SK-N-SH (cell line): ENCODE results near the gene FOXP1.

Source experiments
- YY1 ChIP-seq: IDR thresholded peaks from 2 replicates; pipeline ENCODE4 v1.4.0; 2012; ENCODE audit warnings: low read depth, mild to moderate bottlenecking
- TF ChIP-seq, protein P1 (sequence below): fragments of 200-600 bp; sonication (generic); IDR thresholded peaks from 2 replicates; pipeline ENCODE4 v1.6.1; 2017; ENCODE audit warnings: antibody characterized with exemption, mild to moderate bottlenecking, moderate library complexity

DNA sequence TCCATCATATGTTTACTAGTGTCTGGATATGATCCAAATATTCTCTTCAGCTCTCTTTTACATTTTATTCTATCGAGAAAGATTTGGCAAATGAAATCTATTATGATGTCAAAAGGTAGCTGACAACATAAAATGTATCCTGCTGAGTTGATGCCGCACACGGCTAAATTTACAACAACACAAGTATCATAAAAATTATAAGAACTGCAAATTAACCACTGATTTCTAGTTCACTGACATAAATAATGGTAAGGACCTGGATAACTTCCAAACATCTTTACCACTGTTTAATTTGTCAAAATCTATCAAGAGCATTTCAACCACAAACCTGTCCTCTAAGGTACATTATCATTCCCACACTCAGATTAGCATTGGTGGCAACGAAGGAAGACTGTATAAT, 244.5 kb downstream of the FOXP1 start:
- TF ChIP-seq, protein P1, sequence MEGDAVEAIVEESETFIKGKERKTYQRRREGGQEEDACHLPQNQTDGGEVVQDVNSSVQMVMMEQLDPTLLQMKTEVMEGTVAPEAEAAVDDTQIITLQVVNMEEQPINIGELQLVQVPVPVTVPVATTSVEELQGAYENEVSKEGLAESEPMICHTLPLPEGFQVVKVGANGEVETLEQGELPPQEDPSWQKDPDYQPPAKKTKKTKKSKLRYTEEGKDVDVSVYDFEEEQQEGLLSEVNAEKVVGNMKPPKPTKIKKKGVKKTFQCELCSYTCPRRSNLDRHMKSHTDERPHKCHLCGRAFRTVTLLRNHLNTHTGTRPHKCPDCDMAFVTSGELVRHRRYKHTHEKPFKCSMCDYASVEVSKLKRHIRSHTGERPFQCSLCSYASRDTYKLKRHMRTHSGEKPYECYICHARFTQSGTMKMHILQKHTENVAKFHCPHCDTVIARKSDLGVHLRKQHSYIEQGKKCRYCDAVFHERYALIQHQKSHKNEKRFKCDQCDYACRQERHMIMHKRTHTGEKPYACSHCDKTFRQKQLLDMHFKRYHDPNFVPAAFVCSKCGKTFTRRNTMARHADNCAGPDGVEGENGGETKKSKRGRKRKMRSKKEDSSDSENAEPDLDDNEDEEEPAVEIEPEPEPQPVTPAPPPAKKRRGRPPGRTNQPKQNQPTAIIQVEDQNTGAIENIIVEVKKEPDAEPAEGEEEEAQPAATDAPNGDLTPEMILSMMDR = no peak
- no peak for TF ChIP-seq YY1
